Measurements from ENCODE around the gene MRM3.
"Not testable (repeated sequence)": the region's sequence is repeated elsewhere in the genome, so short reads cannot be mapped to it uniquely, and the experiment has no call there.

Gene MRM3

DNA sequence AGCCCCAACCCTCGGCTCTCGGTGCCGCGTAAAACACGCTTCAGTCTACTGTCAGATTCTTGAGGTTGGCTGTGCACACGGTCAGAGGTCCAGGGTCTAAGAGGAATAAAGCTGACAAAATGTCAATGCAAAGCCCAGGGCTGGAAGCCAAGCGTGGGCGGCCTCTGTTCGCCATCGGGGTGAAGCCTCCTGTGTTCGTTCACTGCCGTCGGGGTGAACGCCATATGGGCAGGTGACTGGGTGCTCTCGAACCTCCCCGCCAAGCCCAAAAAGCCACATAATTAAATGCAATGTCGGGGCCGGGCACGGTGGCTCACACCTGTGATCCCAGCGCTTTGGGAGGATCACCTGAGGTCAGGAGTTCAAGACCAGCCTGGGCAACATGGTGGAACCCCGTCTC lies 44.6 kb downstream of the MRM3 start:
- DNase-seq (ENCODE audit: low spot score), result no peak

DNA sequence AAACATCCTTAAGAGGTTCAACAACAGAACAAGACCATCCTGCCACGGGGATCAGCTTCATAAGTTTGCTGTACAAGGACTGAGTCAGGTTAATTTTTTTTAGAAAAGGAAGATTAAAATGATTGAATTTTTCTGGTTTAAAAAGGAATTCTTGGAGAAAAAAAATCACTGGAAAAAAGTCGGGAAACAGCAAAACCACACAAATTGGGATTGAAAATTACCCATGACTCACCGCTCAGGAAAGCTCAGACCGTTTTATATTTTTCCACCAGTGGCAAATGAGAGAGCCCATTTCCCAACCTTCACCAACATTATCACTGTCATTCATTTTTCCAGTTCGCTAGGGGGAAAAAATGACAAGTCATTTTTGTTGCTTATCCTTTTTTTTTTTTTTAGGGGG lies 46.6 kb downstream of the MRM3 start:
- no peak for DNase-seq (ENCODE audit: low spot score)

DNA sequence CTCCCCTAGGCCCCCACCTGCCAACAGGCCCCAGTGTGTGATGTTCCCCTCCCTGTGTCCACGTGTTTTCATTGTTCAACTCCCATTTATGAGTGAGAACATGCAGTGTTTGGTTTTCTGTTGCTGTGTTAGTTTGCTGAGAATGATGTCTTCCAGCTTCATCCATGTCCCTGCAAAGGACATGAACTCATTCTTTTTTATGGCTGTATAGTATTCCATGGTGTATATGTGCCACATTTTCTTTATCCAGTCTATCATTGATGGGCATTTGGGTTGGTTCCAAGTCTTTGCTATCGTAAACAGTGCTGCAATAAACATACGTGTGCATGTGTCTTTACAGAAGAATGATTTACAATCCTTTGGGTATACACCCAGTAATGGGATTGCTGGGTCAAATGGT lies 47.5 kb downstream of the MRM3 start:
- DNase-seq (ENCODE audit: low spot score), result not testable (repeated sequence)

DNA sequence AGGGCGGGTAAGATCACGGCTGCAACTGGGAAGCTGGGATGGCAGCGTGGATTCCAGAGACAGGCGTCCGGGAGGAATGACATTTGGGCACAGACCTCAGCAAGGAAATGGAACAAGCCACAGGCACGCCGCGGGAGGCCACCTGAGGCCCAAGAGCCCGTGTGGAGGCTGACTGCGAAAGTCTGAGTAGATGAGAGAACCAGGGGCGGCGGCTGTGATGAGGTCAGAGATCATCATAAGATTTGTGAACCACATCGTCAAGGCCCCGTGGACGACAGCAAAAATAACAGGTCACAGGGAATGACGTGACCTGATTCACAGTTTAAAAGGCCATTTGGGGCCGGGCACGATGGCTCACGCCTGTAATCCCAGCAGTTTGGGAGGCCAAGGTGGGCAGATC lies 48.2 kb downstream of the MRM3 start:
- no peak for DNase-seq (ENCODE audit: low spot score)

DNA sequence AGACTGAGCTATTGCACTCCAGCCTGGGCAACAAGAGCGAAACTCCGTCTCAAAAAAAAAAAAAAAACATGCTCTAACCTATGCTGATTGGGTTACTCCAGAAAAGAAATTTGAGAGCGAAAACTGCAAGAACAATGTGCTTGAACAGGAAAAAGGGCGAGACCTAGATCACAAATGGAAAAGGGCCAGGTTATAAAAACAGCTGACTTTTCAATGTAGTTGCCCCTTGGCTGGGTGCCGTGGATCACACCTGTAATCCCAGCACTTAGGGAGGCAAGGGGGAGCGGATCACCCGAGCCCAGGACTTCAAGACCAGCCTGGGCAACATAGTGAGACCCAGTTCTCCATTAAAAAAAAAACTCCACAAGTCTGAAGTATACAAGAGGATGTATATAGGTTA lies 48.8 kb downstream of the MRM3 start:
- no peak for DNase-seq (ENCODE audit: low spot score)

DNA sequence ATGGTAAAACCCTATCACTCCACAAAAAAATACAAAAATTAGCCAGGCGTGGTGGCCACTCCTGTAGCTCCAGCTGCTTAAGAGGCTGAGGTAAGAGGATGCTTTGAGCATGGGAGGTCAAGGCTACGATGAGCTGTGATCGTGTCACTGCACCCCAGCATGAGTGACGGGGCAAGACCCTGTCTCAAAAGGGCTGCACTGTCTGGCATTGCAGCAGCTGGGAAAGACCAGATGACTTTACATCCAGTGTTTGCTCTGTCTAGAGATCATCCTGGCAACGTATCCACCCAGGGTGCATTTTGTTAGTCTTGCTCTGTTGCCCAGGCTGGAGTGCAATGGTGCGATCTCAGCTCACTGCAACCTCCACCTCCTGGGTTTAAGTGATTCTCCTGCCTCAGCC lies 52.0 kb downstream of the MRM3 start:
- no peak for DNase-seq (ENCODE audit: low spot score)

DNA sequence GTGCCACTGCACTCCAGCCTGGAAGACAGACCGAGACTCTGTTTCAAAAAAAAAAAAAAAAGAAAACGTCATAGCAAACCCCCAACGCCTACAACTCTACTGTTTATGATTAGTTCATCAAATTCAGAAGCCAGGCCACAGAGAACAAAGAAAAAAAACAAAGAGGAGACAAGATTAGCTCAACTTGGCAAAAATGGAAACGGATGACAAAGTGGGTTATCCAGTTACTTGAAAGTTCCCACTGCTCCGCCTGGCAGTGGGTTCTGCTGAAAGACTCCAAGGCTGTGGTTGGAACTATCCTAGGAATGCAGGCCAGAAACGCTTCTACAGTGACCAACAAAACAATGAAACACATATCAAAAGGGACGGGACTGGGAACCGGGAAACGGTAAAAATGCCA lies 53.1 kb downstream of the MRM3 start:
- DNase-seq (ENCODE audit: low spot score), result no peak

DNA sequence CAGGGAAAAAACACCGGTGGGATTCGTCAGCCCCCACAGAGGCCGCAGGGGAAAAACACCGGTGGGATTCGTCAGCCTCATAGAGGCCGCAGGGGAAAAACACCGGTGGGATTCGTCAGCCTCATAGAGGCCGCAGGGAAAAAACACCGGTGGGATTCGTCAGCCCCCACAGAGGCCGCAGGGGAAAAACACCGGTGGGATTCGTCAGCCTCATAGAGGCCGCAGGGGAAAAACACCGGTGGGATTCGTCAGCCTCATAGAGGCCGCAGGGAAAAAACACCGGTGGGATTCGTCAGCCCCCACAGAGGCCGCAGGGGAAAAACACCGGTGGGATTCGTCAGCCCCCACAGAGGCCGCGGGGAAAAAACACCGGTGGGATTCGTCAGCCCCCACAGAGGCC lies 53.6 kb downstream of the MRM3 start:
- not testable (repeated sequence) for DNase-seq (ENCODE audit: low spot score)

DNA sequence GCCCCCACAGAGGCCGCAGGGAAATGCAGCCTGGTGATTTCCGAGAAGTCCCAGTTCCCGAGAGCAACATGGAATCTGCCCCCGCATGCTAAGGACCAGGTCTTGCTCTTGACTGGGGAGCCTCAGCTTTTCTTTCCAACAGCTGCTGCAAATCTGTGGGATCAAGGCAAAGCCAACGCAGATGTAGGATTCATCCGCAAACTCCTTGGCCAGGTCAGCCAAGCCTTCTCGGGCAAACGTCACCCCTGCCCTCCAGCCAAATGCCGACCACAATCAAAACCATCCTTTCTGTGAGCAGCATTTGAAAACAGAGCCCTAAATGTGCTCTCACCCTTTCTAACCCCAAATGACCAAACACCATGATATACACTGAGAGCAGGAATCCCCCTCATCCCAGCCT lies 54.0 kb downstream of the MRM3 start:
- no peak for DNase-seq (ENCODE audit: low spot score)

DNA sequence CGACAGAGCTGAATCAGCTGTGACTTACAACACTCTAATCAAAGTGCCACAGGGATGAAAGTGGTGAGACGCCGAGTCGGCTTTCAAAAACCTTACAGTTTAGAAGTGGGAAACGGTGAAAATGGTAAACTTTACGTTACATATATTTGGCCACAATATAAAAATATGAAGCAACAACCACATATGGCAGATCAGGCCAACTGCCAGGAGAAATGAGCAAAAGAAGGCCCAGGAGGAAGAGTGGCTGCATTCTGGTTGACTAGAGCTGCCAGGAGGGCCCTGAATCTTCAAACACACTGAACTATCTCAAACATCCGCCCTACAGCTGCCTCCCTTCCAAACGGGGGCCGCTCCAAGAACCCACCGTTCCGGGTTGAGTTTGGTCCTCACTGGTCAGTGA lies 56.3 kb downstream of the MRM3 start:
- no peak for DNase-seq (ENCODE audit: low spot score)

DNA sequence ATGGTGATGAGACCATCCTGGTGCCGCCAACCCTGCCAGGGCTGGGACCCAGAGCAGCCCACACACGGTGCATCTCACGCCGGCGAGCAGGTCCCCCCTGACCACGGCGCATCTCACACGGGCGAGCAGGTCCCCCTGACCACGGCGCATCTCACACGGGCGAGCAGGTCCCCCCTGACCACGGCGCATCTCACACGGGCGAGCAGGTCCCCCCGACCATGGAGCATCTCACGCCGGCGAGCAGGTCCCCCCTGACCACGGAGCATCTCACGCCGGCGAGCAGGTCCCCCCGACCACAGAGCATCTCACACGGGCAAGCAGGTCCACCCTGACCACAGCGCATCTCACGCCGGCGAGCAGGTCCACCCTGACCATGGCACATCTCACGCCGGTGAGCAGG lies 59.2 kb downstream of the MRM3 start:
- no peak for DNase-seq (ENCODE audit: low spot score)
